Peyer's patch (tissue), 4 donors: ENCODE data around the gene NCAPD3.

Source experiments
- CTCF ChIP-seq, 6 experiments: fragments of 450-650 bp in 4 of 6; fragments of 200-600 bp in 2 of 6; sonication (generic) in 1 of 6; IDR thresholded peaks; one replicate each; pipeline ENCODE4 v1.5.1; 2017 to 2019; ENCODE audit warnings: antibody characterized with exemption in 6 of 6, mild to moderate bottlenecking in 3 of 6, moderate library complexity in 1 of 6
- POLR2A ChIP-seq, 2 donors: fragments of 450-650 bp; IDR thresholded peaks; one replicate each; pipeline ENCODE4 v1.5.1; 2017; ENCODE audit warnings: antibody characterized with exemption in 2 of 2, mild to moderate bottlenecking in 2 of 2, moderate library complexity in 2 of 2

DNA sequence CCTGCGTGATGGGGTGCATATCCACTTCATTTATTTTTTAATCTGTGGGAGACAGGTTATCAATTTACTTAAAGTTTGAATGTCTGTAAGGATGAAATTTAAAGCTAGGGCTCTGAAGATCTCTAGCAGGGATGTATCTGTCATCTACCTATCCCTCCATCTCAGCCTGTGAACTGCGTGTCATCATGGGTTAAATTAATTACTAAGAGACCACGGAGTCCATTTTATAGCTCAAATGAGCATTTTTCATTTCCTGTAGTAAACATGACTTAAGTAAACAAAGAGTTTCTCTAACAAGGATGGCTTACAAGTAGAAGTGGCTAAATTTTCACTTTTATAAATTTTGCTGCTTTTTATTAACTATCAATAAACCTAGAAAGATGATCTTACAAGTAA, 49.5 kb upstream of the NCAPD3 start:
- TF ChIP-seq CTCF (IDR thresholded peaks at IDR 0.05), result no peak
- no peak for TF ChIP-seq POLR2A (IDR thresholded peaks at IDR 0.05)
